Adrenal gland (tissue), 12 donors: ENCODE measurements around the gene HPS3. TPM values are rescaled to one million over a fixed set of nuclear protein-coding genes. Genes with fewer than 3 reads are reported as not detected.

Experiments used
- DNase-seq, 7 donors: peaks; one replicate each; pipeline ENCODE4 v3.0.0-alpha.2; 2019 to 2020
- H3K27ac ChIP-seq, 5 donors: fragments of 200-600 bp; sonication (generic) in 4 of 5; 1 replicate in 3 of 5; 2 replicates in 2 of 5; pipeline versions ENCODE4 v1.5.1 to v1.8.0; 2016 to 2020; ENCODE audit warnings: mild to moderate bottlenecking in 1 of 5
- H3K27me3 ChIP-seq: fragments of 200-600 bp; 2 replicates; pipeline ENCODE4 v1.8.0; 2021
- H3K36me3 ChIP-seq, 2 donors: fragments of 200-600 bp; replicated peaks in 1 of 2; 1 replicate in 1 of 2; 2 replicates in 1 of 2; pipeline versions ENCODE4 v1.5.1 to v1.8.0; 2018 to 2022
- H3K4me1 ChIP-seq, 2 donors: fragments of 200-600 bp; replicated peaks in 1 of 2; 1 replicate in 1 of 2; 2 replicates in 1 of 2; pipeline versions ENCODE4 v1.5.1 to v1.8.0; 2018 to 2021
- H3K4me3 ChIP-seq, 4 donors: fragments of 200-600 bp; sonication (generic) in 3 of 4; one replicate each; pipeline ENCODE4 v1.5.1; 2016 to 2018
- H3K9me3 ChIP-seq, 3 donors: fragments of 200-600 bp; sonication (generic) in 1 of 3; replicated peaks in 1 of 3; 1 replicate in 2 of 3; 2 replicates in 1 of 3; pipeline versions ENCODE4 v1.5.1 to v1.8.0; 2016 to 2021
- POLR2A ChIP-seq, 2 donors: fragments of 450-650 bp; IDR thresholded peaks; one replicate each; pipeline ENCODE4 v1.6.1; 2017; ENCODE audit warnings: antibody characterized with exemption in 2 of 2, mild to moderate bottlenecking in 2 of 2, moderate library complexity in 1 of 2
- WGBS, 4 donors: extraction: QIAGEN DNeasy Blood & Tissue Kit in 2 of 4; methylation state at CpG; one replicate each; pipeline versions ENCODE4 v1.1.5 to v1.1.7; 2013 to 2017; 5-methylcytosine and 5-hydroxymethylcytosine counted together
- intact Hi-C, 2 donors: fragments of 100-400 bp; cut with DNase I; formaldehyde crosslinking; loops; one replicate each; pipeline versions ENCODE4 v1.14.1 to v1.15.0; 2022 to 2023
- polyA plus RNA-seq, 3 donors: library from polyadenylated mRNA; stranded (reverse); fragments of 200-250 nt in 2 of 3; fragments of 350-450 nt in 1 of 3; fragmentation: Illumina TruSeq in 1 of 3; extraction: RNeasy Lipid Tissue Mini Kit (QIAGEN cat#74804) in 1 of 3; gene quantifications; one replicate each; pipeline ENCODE4 v1.2.3, GENCODE V29; 2013 to 2014
- total RNA-seq, 9 donors: library from RNA; depleted of rRNA in 4 of 9; stranded (reverse); fragments of >200 nt in 4 of 9; fragments of 120-200 nt in 1 of 9; fragmentation: NEBNext Ultra II Directional in 1 of 9; extraction: Animal tissue kit (Norgen Biotek cat#: 25700) in 1 of 9; gene quantifications; one replicate each; pipeline versions ENCODE4 v1.1.0 to v1.2.4, GENCODE V29; 2013 to 2023
- TF ChIP-seq, protein P1 (sequence below), 6 experiments: fragments of 450-650 bp in 4 of 6; fragments of 200-600 bp in 2 of 6; sonication (generic) in 1 of 6; IDR thresholded peaks; 1 replicate in 5 of 6; 2 replicates in 1 of 6; pipeline versions ENCODE4 v1.5.1 to v1.8.0; 2016 to 2021; ENCODE audit warnings: antibody characterized with exemption in 6 of 6, mild to moderate bottlenecking in 2 of 6, moderate library complexity in 1 of 6
- donor health status: healthy with polysubstance abuse.
- donor health status: Bipolar disorder and iron deficiency.
- donor health status: DM: yes; HTN: yes; CAD: no.
- donor health status: DM: no; HTN: no; CAD: no.
- donor health status: DM: no; HTN: no; CAD: no.
- donor health status: DM: yes; HTN: yes; CAD: no.

Gene HPS3
- total and polyA plus RNA-seq, 12 donors: 6.7 to 38.2 (median 28.9) TPM

- Histone ChIP-seq H3K4me1 (no peaks in the 10 kb centered on the region), H3K4me3 (no peak overlapping the region), H3K36me3 (no peaks in the 10 kb centered on the region), H3K27ac (no peak overlapping the region), H3K27me3 (no peaks in the 10 kb centered on the region), H3K9me3 (no peaks in the 10 kb centered on the region)
- no peak for DNase-seq
- TF ChIP-seq, protein P1, sequence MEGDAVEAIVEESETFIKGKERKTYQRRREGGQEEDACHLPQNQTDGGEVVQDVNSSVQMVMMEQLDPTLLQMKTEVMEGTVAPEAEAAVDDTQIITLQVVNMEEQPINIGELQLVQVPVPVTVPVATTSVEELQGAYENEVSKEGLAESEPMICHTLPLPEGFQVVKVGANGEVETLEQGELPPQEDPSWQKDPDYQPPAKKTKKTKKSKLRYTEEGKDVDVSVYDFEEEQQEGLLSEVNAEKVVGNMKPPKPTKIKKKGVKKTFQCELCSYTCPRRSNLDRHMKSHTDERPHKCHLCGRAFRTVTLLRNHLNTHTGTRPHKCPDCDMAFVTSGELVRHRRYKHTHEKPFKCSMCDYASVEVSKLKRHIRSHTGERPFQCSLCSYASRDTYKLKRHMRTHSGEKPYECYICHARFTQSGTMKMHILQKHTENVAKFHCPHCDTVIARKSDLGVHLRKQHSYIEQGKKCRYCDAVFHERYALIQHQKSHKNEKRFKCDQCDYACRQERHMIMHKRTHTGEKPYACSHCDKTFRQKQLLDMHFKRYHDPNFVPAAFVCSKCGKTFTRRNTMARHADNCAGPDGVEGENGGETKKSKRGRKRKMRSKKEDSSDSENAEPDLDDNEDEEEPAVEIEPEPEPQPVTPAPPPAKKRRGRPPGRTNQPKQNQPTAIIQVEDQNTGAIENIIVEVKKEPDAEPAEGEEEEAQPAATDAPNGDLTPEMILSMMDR (IDR thresholded peaks at IDR 0.05): no peak
- TF ChIP-seq POLR2A (IDR thresholded peaks at IDR 0.05): no peak
- intact Hi-C loops: no loop called here
- 27 to 57% (median 34%) methylated on average over 4 of the region's 4 CpGs for WGBS, 4 donors
Measured at GRCh38 chr3:149199474-149199873, 70.0 kb downstream of the HPS3 start.

DNA sequence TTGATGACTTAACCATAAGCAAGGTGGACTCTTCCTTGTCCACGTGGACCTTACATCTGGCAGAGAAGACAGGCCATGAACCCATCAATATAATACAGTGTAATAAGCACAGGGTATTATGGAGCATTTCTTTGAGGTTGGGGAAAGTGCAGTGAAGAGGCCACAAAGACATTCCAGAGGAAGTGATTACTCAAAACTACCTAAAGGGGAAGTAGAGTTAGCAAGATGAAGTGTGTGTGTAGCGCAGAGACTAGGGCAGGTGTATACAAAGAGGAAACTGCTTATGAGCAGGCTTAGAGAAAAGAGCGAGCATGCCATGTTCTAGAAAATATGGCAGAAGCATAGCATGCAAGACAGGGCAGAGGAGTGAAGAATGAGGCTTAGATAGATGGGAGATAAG, 74.3 kb downstream of the HPS3 start:
- no peak overlapping the region for H3K4me3 ChIP-seq
- no peaks in the 10 kb centered on the region for H3K27me3 ChIP-seq
- no peaks in the 10 kb centered on the region for H3K4me1 ChIP-seq
- no peaks in the 10 kb centered on the region for H3K9me3 ChIP-seq
- WGBS, 4 donors: 71 to 80% (median 72%) methylated on average over 3 of the region's 3 CpGs
- DNase-seq: no peak
- TF ChIP-seq POLR2A (IDR thresholded peaks at IDR 0.05): no peak
- TF ChIP-seq, protein P1 (IDR thresholded peaks at IDR 0.05): no peak
- H3K27ac ChIP-seq: no peak overlapping the region
- intact Hi-C loops: no loop called here
- no peaks in the 10 kb centered on the region for H3K36me3 ChIP-seq

DNA sequence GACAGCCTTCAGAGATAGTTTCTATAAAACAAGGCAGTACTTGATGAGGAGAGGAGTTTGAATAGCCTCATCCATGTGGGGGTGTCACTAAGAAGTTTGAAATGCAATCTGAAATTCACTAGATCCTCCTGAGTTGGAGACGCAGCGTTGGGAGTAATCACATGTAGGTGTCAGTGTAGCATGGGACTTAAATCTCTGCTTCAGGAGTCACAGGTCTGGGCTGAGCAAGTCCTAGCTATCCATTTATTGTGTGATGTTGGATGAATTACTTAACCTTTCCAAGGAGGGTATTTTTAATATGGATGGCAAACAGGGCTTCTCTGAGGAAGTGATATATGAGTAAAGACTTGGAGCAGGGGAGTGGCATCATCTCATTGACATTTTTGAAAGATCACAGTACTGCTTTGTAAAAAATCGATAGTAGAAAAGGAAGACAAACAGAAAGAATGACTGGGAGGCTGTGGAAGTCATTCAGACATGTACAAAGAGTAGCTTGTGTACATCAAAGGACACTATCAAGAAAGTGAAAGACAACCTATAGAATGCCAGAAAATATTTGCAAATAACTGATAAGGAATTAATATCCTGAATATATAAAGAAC, 75.1 kb downstream of the HPS3 start:
- intact Hi-C loops: no loop called here

DNA sequence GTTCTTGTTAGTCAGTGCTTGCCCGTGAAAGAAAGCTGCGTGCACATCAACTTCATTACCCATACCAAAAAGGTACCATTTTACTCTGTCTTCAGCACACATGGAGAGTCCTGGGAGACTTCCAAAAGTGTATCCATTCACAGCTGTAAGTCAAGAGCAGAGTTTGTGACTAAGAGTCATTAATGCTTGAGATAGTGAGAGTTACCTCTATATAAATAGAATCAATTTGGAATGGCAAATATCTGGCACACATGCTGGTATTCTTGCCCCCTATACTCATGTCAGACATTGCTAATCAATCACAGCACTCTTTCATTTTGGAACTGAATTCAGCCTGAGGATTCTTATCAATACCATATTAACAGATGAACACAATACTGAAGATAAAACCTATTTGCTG, 78.0 kb downstream of the HPS3 start:
- DNase-seq: no peak

More for the DNA sequence above, 75.1 kb downstream of the HPS3 start:
- Histone ChIP-seq H3K9me3 (no peaks in the 10 kb centered on the region), H3K27ac (no peak overlapping the region), H3K36me3 (no peaks in the 10 kb centered on the region), H3K4me3 (no peak overlapping the region), H3K27me3 (no peaks in the 10 kb centered on the region), H3K4me1 (no peaks in the 10 kb centered on the region)
- DNase-seq: no peak
- WGBS, 4 donors: 79 to 85% (median 85%) methylated on average over 3 of the region's 3 CpGs
- TF ChIP-seq, protein P1 (IDR thresholded peaks at IDR 0.05): no peak
- no peak for TF ChIP-seq POLR2A (IDR thresholded peaks at IDR 0.05)

More for the DNA sequence above, 78.0 kb downstream of the HPS3 start:
- H3K4me3 ChIP-seq: no peak overlapping the region
- no peaks in the 10 kb centered on the region for H3K9me3 ChIP-seq
- no peak overlapping the region for H3K27ac ChIP-seq
- H3K36me3 ChIP-seq: no peaks in the 10 kb centered on the region
- H3K4me1 ChIP-seq: no peaks in the 10 kb centered on the region
- intact Hi-C loops: no loop called here
- WGBS, 4 donors: 93 to 100% (median 94%) methylated on average over 2 of the region's 2 CpGs
- TF ChIP-seq, protein P1 (IDR thresholded peaks at IDR 0.05): no peak
- TF ChIP-seq POLR2A (IDR thresholded peaks at IDR 0.05): no peak
- H3K27me3 ChIP-seq: no peaks in the 10 kb centered on the region
